Glomerular visceral epithelial cell (primary cell): ENCODE results near the gene MAP3K19.
A peak's percentile ranks its signal among the peaks of the same experiment; 100 is the strongest.

Experiments used
- DNase-seq: peaks from one replicate; pipeline ENCODE4 v3.0.0-alpha.2; 2016; ENCODE audit errors: extremely low spot score

The MAP3K19 gene

GRCh38 chr2:134927195-134927594 lies 120.1 kb downstream of the MAP3K19 start:
- DNase-seq = peak; percentile 36

GRCh38 chr2:134926231-134926931 lies 120.9 kb downstream of the MAP3K19 start:
- no peak for DNase-seq

- DNase-seq = no peak
These were observed 122.3 kb downstream of the MAP3K19 start for GRCh38 chr2:134924912-134925311.

DNA sequence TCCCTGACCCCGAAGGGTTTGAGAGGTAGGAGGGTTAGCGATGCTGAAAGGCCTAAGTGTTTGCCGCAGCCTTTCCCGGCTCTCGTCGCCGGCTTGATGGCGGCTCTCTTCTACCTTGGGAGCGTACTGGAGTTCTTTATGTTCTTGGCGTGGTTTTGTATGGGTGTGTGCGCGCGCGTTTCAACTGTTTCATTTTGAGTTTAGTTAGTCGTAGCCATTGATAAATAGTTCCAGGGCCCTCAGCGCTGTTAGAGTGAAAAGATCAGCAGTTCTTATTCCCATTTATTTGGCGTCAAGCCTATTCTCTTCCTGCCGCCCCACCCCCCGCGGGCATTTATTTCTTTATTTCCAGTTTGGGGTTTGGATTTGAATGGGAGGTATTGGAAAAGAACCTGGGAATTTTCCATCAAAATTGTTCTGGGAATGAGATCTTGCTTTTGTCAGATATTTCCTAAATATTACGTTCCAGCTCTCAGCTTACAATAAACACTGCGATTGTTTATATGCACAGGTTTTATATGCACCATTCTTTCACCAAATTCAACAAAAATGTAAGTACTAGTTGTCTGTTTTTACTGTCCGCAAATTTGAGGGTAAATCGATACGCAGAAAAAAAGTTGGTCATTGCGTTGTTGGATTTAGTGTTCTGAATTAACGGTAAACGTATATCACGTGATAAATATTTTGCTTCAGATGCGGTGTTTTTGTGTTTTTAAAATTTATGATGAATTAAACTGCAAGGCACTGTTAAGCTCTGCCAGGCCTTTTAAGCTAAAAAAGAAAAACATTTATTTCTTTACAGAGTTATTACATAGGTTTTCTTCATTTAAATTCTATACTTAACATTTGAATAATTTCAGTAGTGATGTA lies 127.7 kb downstream of the MAP3K19 start:
- DNase-seq = peak; percentile 47

- DNase-seq = peak; percentile 100
These were observed 128.5 kb downstream of the MAP3K19 start, which contains the start of gene CCNT2 for GRCh38 chr2:134918526-134919340. CCNT2 (plus strand) TSS chr2:134918822; CDS start chr2:134918855, 33 bp downstream.

DNA sequence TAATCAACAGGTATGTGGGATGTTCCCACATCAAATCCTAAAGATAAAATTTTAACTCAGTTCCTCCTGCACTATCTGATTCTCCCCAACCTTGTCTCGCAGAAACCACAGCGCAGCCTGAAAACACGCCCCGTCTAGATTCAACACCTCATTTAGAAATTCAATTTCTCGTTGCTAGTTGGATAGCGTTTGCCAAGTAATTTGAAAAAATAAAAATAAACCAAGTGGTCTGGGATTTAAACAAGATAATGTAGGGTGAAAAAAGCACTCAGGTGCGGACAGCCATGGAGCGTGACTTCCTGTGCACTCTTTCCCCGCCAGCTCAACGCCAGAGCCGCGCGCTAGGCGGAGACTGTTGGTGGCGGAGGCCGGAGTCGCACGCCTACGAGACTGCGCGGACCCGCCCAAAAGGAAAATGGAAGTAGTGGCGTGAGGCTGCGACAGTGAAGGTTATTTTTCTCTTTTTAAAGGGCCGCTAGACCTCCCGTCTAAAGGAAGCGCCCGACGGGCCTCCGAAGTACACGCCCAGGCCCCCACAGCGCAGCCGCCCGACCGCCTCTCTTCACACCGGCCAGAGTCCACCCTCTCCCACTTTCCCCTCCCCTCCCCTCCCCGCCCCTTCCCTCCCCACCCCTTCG lies 129.2 kb downstream of the MAP3K19 start:
- DNase-seq = no peak

- no peak for DNase-seq
These were observed 129.8 kb downstream of the MAP3K19 start for GRCh38 chr2:134917360-134917865.
